GM23248 (cell line): ENCODE results near the gene FAM114A2. TPM values are rescaled to one million over a fixed set of nuclear protein-coding genes. Genes with fewer than 3 reads are reported as not detected.

ENCODE experiments used
- DNase-seq: peaks from one replicate; pipeline ENCODE4 v3.0.0-alpha.2; 2015
- H2AFZ ChIP-seq: fragments of 200-600 bp; sonication (generic); 2 replicates; pipeline ENCODE4 v1.6.1; 2016; ENCODE audit warnings: antibody characterized with exemption
- H3F3A ChIP-seq: fragments of 200-600 bp; sonication (generic); 2 replicates; pipeline ENCODE4 v1.6.1; 2016; ENCODE audit warnings: mild to moderate bottlenecking, antibody characterized with exemption, mixed run types; ENCODE audit not compliant: insufficient read depth
- H3K27ac ChIP-seq: fragments of 200-600 bp; sonication (generic); 2 replicates; pipeline ENCODE4 v1.5.1; 2016; ENCODE audit warnings: mild to moderate bottlenecking
- H3K27me3 ChIP-seq: fragments of 200-600 bp; sonication (generic); replicated peaks from 2 replicates; pipeline ENCODE4 v1.6.1; 2016; ENCODE audit warnings: mild to moderate bottlenecking; ENCODE audit not compliant: insufficient read depth
- H3K36me3 ChIP-seq: fragments of 200-600 bp; sonication (generic); 2 replicates; pipeline ENCODE4 v1.6.1; 2016; ENCODE audit warnings: low read depth, mild to moderate bottlenecking
- H3K4me1 ChIP-seq: fragments of 200-600 bp; sonication (generic); 2 replicates; pipeline ENCODE4 v1.6.1; 2016; ENCODE audit warnings: mild to moderate bottlenecking; ENCODE audit not compliant: insufficient read depth
- H3K4me2 ChIP-seq: fragments of 200-600 bp; sonication (generic); one replicate; pipeline ENCODE4 v1.6.1; 2016; ENCODE audit warnings: mild to moderate bottlenecking; ENCODE audit not compliant: unreplicated experiment
- H3K4me3 ChIP-seq: fragments of 200-600 bp; sonication (generic); 2 replicates; pipeline ENCODE4 v1.5.1; 2016; ENCODE audit warnings: mild to moderate bottlenecking
- H3K79me2 ChIP-seq: fragments of 200-600 bp; sonication (generic); 2 replicates; pipeline ENCODE4 v1.6.1; 2016; ENCODE audit warnings: mild to moderate bottlenecking; ENCODE audit not compliant: insufficient read depth
- H3K9ac ChIP-seq: fragments of 200-600 bp; sonication (generic); 2 replicates; pipeline ENCODE4 v1.6.1; 2016; ENCODE audit warnings: mild to moderate bottlenecking
- H3K9me2 ChIP-seq: fragments of 200-600 bp; sonication (generic); 2 replicates; pipeline ENCODE4 v1.6.1; 2016; ENCODE audit warnings: mixed run types, mild to moderate bottlenecking, moderate library complexity; ENCODE audit not compliant: insufficient read depth
- H3K9me3 ChIP-seq: fragments of 200-600 bp; sonication (generic); one replicate; pipeline ENCODE4 v1.6.1; 2017; ENCODE audit warnings: low read depth
- H4K20me1 ChIP-seq: fragments of 200-600 bp; sonication (generic); 2 replicates; pipeline ENCODE4 v1.6.0; 2016; ENCODE audit not compliant: insufficient read depth
- EZH2 ChIP-seq: fragments of 200-600 bp; sonication (generic); IDR thresholded peaks from 2 replicates; pipeline ENCODE4 v1.6.1; 2018; ENCODE audit warnings: antibody characterized with exemption, mild to moderate bottlenecking; ENCODE audit not compliant: insufficient read depth, poor library complexity, severe bottlenecking
- EZH2phosphoT487 ChIP-seq: fragments of 200-600 bp; sonication (generic); IDR thresholded peaks from 2 replicates; pipeline ENCODE4 v1.6.1; 2018; ENCODE audit warnings: antibody characterized with exemption, moderate library complexity, mild to moderate bottlenecking, low read depth; ENCODE audit not compliant: insufficient read depth
- WGBS, 2 experiments: methylation state at CpG; one replicate each; pipeline ENCODE4 v1.1.6; 2015 to 2017; ENCODE audit warnings: low lambda C conversion rate in 2 of 2, low coverage in 1 of 2; ENCODE audit errors: missing lambda C conversion rate in 2 of 2; 5-methylcytosine and 5-hydroxymethylcytosine counted together
- in situ Hi-C: fragments of 300-500 bp; cut with MboI; formaldehyde crosslinking; loops from 2 replicates; pipeline ENCODE4 v1.15.0; 2020
- polyA plus RNA-seq: library from polyadenylated mRNA; unstranded; fragments of >200 nt; fragmentation: Nextera tagmentation; extraction: Ambion mirVana; gene quantifications from 2 replicates; pipeline ENCODE4 v1.2.1, GENCODE V29; 2016
- total RNA-seq: library from RNA; depleted of rRNA; stranded (reverse); fragments of >200 nt; shearing (Covaris generic); gene quantifications from 2 replicates; pipeline ENCODE4 v1.2.3, GENCODE V29; 2014

Gene FAM114A2
- total and polyA plus RNA-seq, 2 experiments from 2014 or later, result 20.2 to 27.0 TPM

- Histone ChIP-seq H3K27ac (no peak overlapping the region), H4K20me1 (no peaks in the 10 kb centered on the region), H3K79me2 (no peaks in the 10 kb centered on the region), H3K4me3 (no peak overlapping the region), H2AFZ (no peak overlapping the region), H3F3A (no peaks in the 10 kb centered on the region), H3K4me2 (no peak overlapping the region), H3K9ac (no peak overlapping the region), H3K36me3 (no peaks in the 10 kb centered on the region), H3K27me3 (no peaks in the 10 kb centered on the region), H3K9me2 (no peaks in the 10 kb centered on the region), H3K4me1 (no peaks in the 10 kb centered on the region), H3K9me3 (no peaks in the 10 kb centered on the region)
- no peak for DNase-seq
- in situ Hi-C loops, result loop anchor here (10.0 kb wide), 1 partner anchor 349 kb away; no protein-coding TSS in a partner anchor
- no peak for TF ChIP-seq EZH2
- TF ChIP-seq EZH2phosphoT487, result no peak
Measured at GRCh38 chr5:154065971-154066370, 27.3 kb upstream of the FAM114A2 start.

- no peaks in the 10 kb centered on the region for H3K79me2 ChIP-seq
- H2AFZ ChIP-seq, result no peak overlapping the region
- no peak overlapping the region for H3K4me2 ChIP-seq
- no peak overlapping the region for H3K4me3 ChIP-seq
- DNase-seq, result no peak
- no peaks in the 10 kb centered on the region for H3K27me3 ChIP-seq
- in situ Hi-C loops, result loop anchor here (10.0 kb wide), 1 partner anchor 351 kb away; no protein-coding TSS in a partner anchor
- H3K27ac ChIP-seq, result no peak overlapping the region
- H3K9ac ChIP-seq, result no peak overlapping the region
- H3K9me3 ChIP-seq, result no peaks in the 10 kb centered on the region
- no peaks in the 10 kb centered on the region for H3K9me2 ChIP-seq
- no peaks in the 10 kb centered on the region for H3K36me3 ChIP-seq
- H3F3A ChIP-seq, result no peaks in the 10 kb centered on the region
- TF ChIP-seq EZH2 (no peak), EZH2phosphoT487 (no peak)
- H3K4me1 ChIP-seq, result no peaks in the 10 kb centered on the region
- no peaks in the 10 kb centered on the region; the same call in 1 of the 2 replicates for H4K20me1 ChIP-seq
Measured at GRCh38 chr5:154063372-154063771, 24.7 kb upstream of the FAM114A2 start.

GRCh38 chr5:154060606-154061005, 21.9 kb upstream of the FAM114A2 start:
- Histone ChIP-seq H3K36me3 (no peaks in the 10 kb centered on the region), H3K9me3 (no peaks in the 10 kb centered on the region), H3F3A (no peaks in the 10 kb centered on the region), H3K4me2 (no peak overlapping the region), H3K4me1 (no peaks in the 10 kb centered on the region), H3K27me3 (no peaks in the 10 kb centered on the region), H3K9ac (no peak overlapping the region), H4K20me1 (no peaks in the 10 kb centered on the region; the same call in 1 of the 2 replicates), H3K9me2 (no peaks in the 10 kb centered on the region), H2AFZ (no peak overlapping the region), H3K79me2 (no peaks in the 10 kb centered on the region), H3K4me3 (no peak overlapping the region), H3K27ac (no peak overlapping the region)
- TF ChIP-seq EZH2, result no peak
- TF ChIP-seq EZH2phosphoT487, result no peak
- in situ Hi-C loops, result loop anchor here (10.0 kb wide), 1 partner anchor 354 kb away; no protein-coding TSS in a partner anchor
- 98 to 100% methylated on average over 3 of the region's 3 CpGs for WGBS, 2 experiments
- DNase-seq, result no peak

- Histone ChIP-seq H3K4me3 (no peak overlapping the region), H4K20me1 (no peaks in the 10 kb centered on the region; the same call in 1 of the 2 replicates), H3K27ac (no peak overlapping the region), H2AFZ (no peak overlapping the region), H3K79me2 (no peaks in the 10 kb centered on the region), H3K4me1 (no peaks in the 10 kb centered on the region), H3K9me3 (no peaks in the 10 kb centered on the region), H3K27me3 (no peaks in the 10 kb centered on the region), H3K4me2 (no peak overlapping the region), H3K9ac (no peak overlapping the region), H3F3A (no peaks in the 10 kb centered on the region), H3K9me2 (no peaks in the 10 kb centered on the region), H3K36me3 (no peaks in the 10 kb centered on the region; the same call in 1 of the 2 replicates)
- no peak for DNase-seq
- TF ChIP-seq EZH2, result no peak
- in situ Hi-C loops, result no loop called here
- 70 to 72% methylated on average over 4 of the region's 4 CpGs for WGBS, 2 experiments
Measured at GRCh38 chr5:154059583-154059982, 20.9 kb upstream of the FAM114A2 start.

GRCh38 chr5:154059039-154059430, 20.3 kb upstream of the FAM114A2 start:
- TF ChIP-seq EZH2 (no peak), EZH2phosphoT487 (no peak)
- in situ Hi-C loops, result no loop called here
- 41 to 56% methylated on average over 6 of the region's 6 CpGs for WGBS, 2 experiments

More at GRCh38 chr5:154059039-154059430, 20.3 kb upstream of the FAM114A2 start:
- no peaks in the 10 kb centered on the region for H3K9me2 ChIP-seq
- H3K36me3 ChIP-seq, result no peaks in the 10 kb centered on the region; the same call in 1 of the 2 replicates
- no peak overlapping the region for H3K4me3 ChIP-seq
- no peaks in the 10 kb centered on the region for H3F3A ChIP-seq
- no peaks in the 10 kb centered on the region; the same call in 1 of the 2 replicates for H4K20me1 ChIP-seq
- H3K4me2 ChIP-seq, result no peak overlapping the region
- H3K27me3 ChIP-seq, result no peaks in the 10 kb centered on the region
- no peaks in the 10 kb centered on the region for H3K4me1 ChIP-seq
- no peak for DNase-seq
- no peaks in the 10 kb centered on the region for H3K79me2 ChIP-seq
- no peaks in the 10 kb centered on the region for H3K9me3 ChIP-seq
- no peak overlapping the region for H3K27ac ChIP-seq
- H3K9ac ChIP-seq, result no peak overlapping the region
- H2AFZ ChIP-seq, result no peak overlapping the region
